Measurements from ENCODE around the gene PPCDC.
"Not testable (repeated sequence)": the region's sequence is repeated elsewhere in the genome, so short reads cannot be mapped to it uniquely, and the experiment has no call there.

PPCDC gene

GRCh38 chr15:75070674-75071073 lies 47.3 kb downstream of the PPCDC start:
- no peak for DNase-seq

- no peak for DNase-seq
These were observed 49.8 kb downstream of the PPCDC start for GRCh38 chr15:75073197-75073596.

- DNase-seq = no peak
These were observed 52.9 kb downstream of the PPCDC start for GRCh38 chr15:75076277-75076676.

GRCh38 chr15:75077551-75077961 lies 54.2 kb downstream of the PPCDC start:
- peak; percentile 33 for DNase-seq

- no peak for DNase-seq
These were observed 57.8 kb downstream of the PPCDC start for GRCh38 chr15:75081150-75081549.

- DNase-seq = no peak
These were observed 59.3 kb downstream of the PPCDC start for GRCh38 chr15:75082689-75083088.

GRCh38 chr15:75085708-75086107 lies 62.3 kb downstream of the PPCDC start:
- not testable (repeated sequence) for DNase-seq

GRCh38 chr15:75089456-75090387 lies 66.3 kb downstream of the PPCDC start:
- no peak for DNase-seq

- no peak for DNase-seq
These were observed 67.0 kb downstream of the PPCDC start for GRCh38 chr15:75090388-75090734.

GRCh38 chr15:75091814-75092213 lies 68.4 kb downstream of the PPCDC start:
- peak; percentile 77 for DNase-seq

- DNase-seq = not testable (repeated sequence)
These were observed 71.6 kb downstream of the PPCDC start for GRCh38 chr15:75094961-75095478.

GRCh38 chr15:75095594-75095993 lies 72.2 kb downstream of the PPCDC start:
- no peak for DNase-seq

- no peak for DNase-seq
These were observed 74.5 kb downstream of the PPCDC start for GRCh38 chr15:75097939-75098338.

GRCh38 chr15:75098404-75098803 lies 75.0 kb downstream of the PPCDC start:
- no peak for DNase-seq

Data from activated CD4-positive, alpha-beta T cell treated with anti-CD3 and anti-CD28 coated beads, Interleukin-10, Interleukin-2, amounts not matched to agents 100 ng/mL and 50 ng/mL, durations not matched to agents 16 hours and 8 hours (primary cell).